Fibroblast of the conjunctiva (primary cell): Measurements from ENCODE around the gene MCFD2.
A peak's percentile ranks its signal among the peaks of the same experiment; 100 is the strongest.

Experiments used
- DNase-seq: peaks from one replicate; pipeline ENCODE4 v3.0.0-alpha.2; 2010; ENCODE audit warnings: low read depth

Gene MCFD2

GRCh38 chr2:46873604-46874068 lies 42.0 kb downstream of the MCFD2 start:
- DNase-seq: peak; percentile 86

GRCh38 chr2:46872902-46873603 lies 42.6 kb downstream of the MCFD2 start:
- no peak for DNase-seq

DNA sequence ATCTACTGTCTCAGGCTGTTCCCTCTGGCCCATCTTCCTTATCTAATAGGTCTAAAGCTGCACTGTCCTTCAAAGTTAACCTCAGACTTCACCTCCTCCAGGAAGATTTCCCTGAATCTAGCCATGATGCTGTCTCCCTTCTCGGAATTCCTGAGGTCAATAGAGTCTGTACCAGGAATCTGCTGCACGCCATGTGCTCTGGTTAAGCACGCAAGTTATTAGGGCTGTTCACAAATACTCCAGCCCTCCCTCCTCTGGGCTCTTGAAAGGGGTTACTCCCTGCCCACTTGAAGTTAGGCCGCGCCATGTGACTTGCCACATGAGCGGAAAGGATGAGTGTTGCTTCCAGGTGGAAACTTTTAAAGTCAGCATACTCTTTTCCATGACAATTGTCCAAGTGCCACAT lies 43.6 kb downstream of the MCFD2 start:
- no peak for DNase-seq

DNA sequence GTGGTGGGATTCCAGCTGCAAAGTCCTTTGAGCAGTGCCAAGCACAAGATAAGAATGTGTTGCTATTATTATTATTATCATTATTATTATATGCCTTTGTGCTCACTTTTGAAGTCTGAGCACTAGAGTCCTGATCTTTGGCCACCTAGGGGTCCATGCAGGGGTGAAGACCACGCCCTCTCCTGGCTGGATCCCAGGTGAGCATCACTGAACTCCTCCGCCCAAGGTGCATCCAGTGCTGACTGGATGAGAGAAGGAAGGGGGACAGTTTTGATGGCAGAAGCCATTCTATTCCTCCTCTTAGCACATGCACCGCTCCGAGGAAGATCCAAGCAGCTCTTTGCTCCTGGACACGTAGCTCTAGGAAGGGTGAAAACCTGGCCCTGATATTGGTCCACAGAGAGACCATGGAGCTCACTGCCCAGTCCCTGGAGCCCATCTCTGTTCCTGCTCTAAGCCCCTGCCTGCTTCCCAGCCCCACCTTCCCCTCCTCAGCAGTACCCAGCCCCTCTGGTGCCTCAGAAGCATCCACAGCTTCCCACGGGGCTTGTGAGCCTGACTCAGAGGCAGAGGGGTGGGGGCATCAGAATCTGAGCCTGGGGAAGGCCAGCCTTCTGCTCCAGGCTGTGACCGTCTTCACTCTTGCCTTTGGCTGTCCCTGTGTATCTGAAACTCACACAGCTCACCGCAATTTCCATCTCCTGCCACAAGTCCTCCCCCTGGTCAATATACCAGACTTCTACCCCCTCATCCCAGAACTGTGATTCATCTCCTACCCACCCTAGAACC lies 45.4 kb downstream of the MCFD2 start:
- no peak for DNase-seq

DNA sequence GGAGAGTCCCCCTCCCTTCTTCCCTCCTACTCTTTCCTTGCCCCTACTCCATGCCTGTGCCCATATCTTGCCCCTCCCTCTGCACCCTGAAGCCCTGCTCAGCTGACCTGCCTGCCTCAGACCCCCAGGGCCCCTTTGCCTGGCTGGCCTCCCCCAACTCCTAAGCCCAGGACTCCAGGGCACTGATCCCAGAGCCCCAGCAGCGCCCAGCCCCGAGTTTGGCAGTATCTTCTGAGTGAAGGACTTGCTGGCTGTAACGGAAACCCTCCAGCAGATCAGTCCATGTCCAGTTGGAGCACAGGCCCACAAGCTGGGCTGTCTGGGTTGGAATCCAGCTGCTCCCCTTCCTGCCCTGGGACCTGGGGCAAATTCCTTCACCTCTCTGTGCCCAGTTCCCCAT lies 46.0 kb downstream of the MCFD2 start:
- no peak for DNase-seq

DNA sequence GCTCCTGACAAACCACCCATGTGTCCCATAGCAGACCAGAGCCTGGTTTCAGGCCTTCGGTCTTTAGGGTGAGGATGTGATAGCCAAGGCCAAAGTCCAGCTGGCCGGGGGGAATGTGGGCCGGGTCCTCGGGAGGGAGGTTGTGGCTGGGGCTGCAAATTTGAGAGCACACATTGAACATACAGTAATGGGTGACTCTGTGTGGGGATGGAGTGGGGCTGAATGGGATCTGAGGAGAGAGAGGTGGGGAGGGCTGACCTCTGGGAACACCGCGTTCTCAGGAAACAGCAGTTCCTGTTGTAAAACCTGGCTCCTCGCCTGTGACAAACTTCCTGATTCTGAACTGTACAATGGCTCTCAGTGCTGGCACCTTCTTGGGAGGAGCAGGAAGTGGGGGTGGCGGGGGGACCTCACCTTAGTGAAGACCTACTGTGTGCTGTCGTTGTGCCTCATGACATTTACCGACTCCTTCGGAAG lies 48.8 kb downstream of the MCFD2 start:
- no peak for DNase-seq

DNA sequence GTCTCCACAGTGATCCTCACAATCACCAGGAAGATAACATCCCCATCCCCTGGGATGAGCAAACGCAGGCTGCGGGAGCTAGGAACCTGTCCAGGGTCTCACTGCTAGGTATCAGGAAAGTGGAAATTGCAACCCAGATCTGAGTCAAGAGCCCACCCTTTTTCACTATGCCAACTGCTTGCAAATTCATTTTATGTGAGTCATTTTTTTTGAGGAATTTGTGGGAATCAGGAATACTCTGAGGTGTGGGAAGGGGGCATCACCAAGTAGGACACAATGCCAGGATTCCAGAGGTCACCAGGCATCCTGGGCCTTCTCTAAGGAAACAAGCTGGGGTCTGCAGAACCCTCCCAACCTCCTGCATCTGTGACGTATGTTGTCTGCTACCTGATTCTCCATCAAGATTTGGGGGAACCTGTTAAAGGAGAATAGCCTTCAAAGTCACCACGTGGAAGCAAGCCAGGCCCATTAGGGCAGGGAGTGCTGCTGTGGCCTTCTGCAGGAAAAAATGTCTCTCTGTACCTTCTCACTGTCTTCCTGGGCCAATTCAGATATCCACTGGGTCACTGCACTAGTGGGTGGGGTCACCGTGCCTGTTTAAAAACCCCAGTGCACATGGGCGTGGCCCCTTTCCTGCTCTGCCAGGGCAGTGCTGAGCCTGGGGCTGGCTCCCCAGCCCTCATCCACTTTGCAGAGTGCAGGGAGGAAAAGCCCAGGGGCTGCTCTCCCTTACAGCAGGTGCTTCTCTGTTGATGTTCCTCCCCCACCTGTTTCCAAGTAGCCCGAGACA lies 50.2 kb downstream of the MCFD2 start:
- no peak for DNase-seq

DNA sequence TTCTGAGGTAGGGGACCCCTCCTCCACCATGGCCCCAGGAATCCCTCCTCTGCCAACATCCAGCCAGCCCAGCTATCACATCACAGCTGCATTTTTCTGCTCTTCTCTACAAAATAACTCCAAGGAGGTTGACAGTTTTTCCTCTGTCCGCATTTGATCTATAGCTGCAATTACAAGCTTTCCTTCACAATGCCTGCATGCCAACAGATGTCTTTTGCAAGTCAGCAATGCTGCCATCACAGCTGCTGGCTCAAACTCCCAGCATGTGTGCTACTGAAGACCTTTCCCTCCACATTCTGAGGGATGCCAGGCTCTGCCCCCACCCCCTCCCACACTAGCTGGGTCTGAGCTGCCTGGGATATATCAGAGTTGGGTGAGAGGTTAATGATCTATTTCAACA lies 51.7 kb downstream of the MCFD2 start:
- no peak for DNase-seq

DNA sequence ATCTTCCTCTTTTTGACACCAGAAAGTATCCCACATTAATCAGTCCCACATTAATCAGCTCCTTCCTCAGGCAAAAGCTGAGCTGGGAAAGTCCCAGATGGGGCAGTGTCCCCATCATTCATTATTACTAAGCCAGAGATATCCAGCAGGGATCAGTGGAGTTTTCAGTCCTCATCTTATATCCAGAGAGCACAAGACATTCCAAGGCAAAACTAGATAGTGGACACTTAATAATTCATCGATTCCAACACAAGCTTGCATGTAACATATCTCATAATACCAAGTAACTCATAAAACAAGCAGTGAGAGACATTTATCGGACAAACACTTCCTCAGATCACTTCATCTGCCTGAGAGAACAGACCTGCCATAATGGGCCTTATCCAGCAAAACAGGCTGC lies 53.1 kb downstream of the MCFD2 start:
- no peak for DNase-seq

DNA sequence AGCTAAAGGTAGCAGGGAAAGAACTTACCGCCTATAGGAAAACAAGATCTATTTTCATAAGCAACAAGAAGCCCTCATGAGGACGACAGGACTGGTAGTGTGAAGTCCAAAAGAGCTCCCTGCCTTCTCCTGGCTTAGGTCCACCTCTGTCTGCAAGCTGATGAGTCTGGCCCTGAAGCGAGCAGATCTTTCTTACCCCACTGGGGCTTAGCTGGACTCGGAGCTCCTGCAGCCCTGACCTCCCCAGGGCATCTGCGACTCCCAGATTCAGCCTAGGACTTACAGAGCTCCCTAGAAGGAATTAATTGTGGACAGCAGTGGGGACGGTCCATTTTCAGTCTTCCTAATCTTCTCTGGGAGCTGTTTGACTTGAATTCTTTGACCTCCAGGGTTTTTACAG lies 53.7 kb downstream of the MCFD2 start:
- no peak for DNase-seq

DNA sequence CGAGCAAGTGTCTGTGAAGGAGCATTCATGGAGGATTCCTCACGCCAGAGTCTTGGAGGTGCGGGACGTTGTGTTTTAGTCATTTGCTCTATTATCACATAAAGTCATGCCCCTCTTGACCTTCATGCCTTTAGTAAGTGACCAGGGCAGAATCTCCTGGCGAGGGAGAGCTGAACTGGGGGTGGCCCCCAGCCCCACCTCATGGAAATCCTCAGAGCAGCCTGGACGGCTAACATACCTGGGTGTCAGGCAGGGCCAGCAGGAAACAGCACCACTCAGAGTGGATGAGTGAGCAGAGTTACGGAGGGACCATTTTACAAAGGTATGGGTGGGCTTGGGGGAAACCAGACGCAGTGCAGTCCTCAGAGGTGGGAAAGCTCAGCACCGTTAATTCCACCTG lies 56.1 kb downstream of the MCFD2 start:
- no peak for DNase-seq

DNA sequence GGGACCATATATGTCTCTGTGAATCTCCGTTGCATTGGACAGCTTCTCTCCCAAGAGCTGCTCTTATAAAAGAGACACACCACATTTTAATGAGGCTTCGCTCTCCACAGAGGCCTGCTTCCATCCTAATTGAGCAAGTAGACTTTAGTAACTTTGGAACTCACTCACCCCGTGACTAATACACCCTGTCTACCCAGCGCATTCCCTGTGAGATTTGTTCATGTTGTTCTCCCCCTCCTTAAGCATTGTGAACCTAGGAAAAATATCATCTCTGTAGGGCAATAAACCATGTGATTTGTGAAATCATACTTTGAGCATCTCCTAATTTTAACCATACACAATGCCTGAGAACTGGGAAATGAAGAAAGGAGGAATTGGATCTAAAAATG lies 56.9 kb downstream of the MCFD2 start:
- DNase-seq: peak; percentile 72

GRCh38 chr2:46857871-46858701 lies 57.5 kb downstream of the MCFD2 start:
- DNase-seq: no peak

DNA sequence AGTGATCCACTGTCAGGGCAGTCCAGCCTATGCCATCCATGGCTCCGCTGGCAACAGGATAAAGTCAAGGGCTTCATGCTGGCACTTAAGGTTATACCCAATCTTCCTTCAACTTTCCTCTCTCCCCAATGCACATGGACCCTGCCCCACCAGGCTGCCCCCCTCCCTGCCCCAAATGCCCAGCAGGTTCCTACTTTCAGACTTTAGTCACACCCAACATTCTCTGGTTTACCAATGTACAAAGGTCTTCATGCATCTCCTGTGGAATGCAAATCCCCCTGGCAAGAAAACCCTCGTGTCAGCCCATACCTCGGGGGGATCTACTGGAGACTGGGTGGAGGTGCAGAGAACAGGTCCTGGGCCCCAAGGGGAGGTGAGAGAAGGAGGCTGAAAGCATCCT lies 59.3 kb downstream of the MCFD2 start:
- DNase-seq: no peak

DNA sequence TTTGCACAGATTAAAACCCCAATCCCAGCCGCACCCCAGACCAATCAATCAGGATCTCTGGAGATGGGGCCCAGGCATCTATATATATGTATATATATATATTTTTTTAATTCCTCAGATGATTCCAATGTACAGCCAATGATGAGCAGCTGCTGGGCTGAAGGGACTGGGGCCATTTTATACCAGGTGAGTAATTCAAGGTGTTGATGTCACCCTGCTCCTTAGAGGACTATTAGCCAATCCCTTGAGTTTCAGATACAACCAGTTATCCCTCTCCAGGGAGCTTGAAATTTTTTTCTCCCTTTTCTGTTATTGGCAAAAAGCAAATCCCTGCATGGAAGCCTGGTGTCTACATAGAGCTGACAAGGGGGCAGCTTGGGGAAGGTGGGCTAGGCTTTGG lies 59.8 kb downstream of the MCFD2 start:
- DNase-seq: no peak

GRCh38 chr2:46854260-46854659 lies 61.3 kb downstream of the MCFD2 start:
- no peak for DNase-seq

DNA sequence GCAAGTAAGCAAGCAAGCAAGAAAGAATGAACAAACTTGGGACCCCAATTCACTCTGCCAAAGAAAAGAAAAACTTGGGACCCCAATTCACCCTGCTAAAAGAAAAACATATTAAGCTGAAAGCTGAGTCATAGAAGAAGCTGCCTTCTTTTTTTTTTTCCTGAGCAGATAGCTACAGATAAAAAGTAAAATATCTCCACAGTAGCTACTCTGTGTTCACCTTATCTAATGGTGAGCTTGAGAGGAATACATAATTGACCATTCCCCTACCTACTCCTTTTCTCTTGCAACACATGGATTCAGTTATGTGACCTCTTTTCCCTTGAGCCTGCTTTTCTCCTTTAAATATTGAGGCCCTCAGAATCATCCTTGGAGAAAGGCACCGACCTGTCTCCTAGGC lies 63.0 kb downstream of the MCFD2 start:
- DNase-seq: no peak

- no peak for DNase-seq
Measured at GRCh38 chr2:46852124-46852523, 63.5 kb downstream of the MCFD2 start.
